ENCODE data around the gene CEP350.

- TF ChIP-seq CTCF (conservative IDR thresholded peaks at IDR 0.05; ENCODE audit: low read depth, low read length) (no peak), RAD21 (IDR thresholded peaks at IDR 0.05; ENCODE audit: low read length) (no peak), CEBPB (IDR thresholded peaks at IDR 0.05; ENCODE audit: low read depth, low read length) (no peak), POLR2A (IDR thresholded peaks at IDR 0.05; ENCODE audit: low read depth, low read length) (no peak), SMC3 (IDR thresholded peaks at IDR 0.05; ENCODE audit: low read depth, low read length) (no peak), ELK1 (IDR thresholded peaks at IDR 0.05; ENCODE audit: borderline replicate concordance, low read depth, low read length) (no peak), MXI1 (IDR thresholded peaks at IDR 0.05; ENCODE audit: borderline replicate concordance, low read depth, low read length) (no peak), MAZ (IDR thresholded peaks at IDR 0.05; ENCODE audit: borderline replicate concordance, low read depth, low read length) (no peak), RCOR1 (IDR thresholded peaks at IDR 0.05; ENCODE audit: insufficient replicate concordance, low read length) (no peak), NFE2L2 (IDR thresholded peaks at IDR 0.05; ENCODE audit: low read depth, low read length) (no peak), FOS (IDR thresholded peaks at IDR 0.05; ENCODE audit: low read depth, low read length) (no peak), MAFK (IDR thresholded peaks at IDR 0.05; ENCODE audit: low read depth, low read length) (no peak), BHLHE40 (IDR thresholded peaks at IDR 0.05; ENCODE audit: low read depth, low read length) (no peak)
These were observed 159.9 kb downstream of the CEP350 start for GRCh38 chr1:180114396-180114945.
